Measurements from ENCODE around the gene NTM. TPM values are rescaled to one million over a fixed set of nuclear protein-coding genes. Genes with fewer than 3 reads are reported as not detected.

Gene NTM
- total and polyA plus RNA-seq, 2 of the 8 experiments (the other 6 are each of a cell fraction or from before 2014, with no cell fraction given): 13.4 to 20.0 TPM

- no peak for TF ChIP-seq HDAC2 (IDR thresholded peaks at IDR 0.05; ENCODE audit: borderline replicate concordance in 1 of 2, low read depth in 2 of 2, low read length in 2 of 2)
- TF ChIP-seq HDAC6 (IDR thresholded peaks at IDR 0.05; ENCODE audit: low read depth, low read length): no peak
- TF ChIP-seq SRF (IDR thresholded peaks at IDR 0.05; ENCODE audit: low read depth, low read length): no peak
- no peak for TF ChIP-seq NRF1 (IDR thresholded peaks at IDR 0.05; ENCODE audit: low read depth, low read length)
- no peak for TF ChIP-seq USF2 (IDR thresholded peaks at IDR 0.05; ENCODE audit: low read length)
These were observed 858.4 kb downstream of the NTM start (continued) for GRCh38 chr11:132228746-132229325.
